Neuronal stem cell (in vitro differentiated cells): Measurements from ENCODE around the gene TRIOBP.

ENCODE experiments used
- DNase-seq: peaks from one replicate; pipeline ENCODE4 v3.0.0-alpha.2; 2013; ENCODE audit warnings: low spot score
- H2AFZ ChIP-seq: one replicate; pipeline ENCODE4 v1.6.1; 2013; ENCODE audit warnings: mild to moderate bottlenecking, low read length, inconsistent platforms
- H2AK5ac ChIP-seq: 2 replicates; pipeline ENCODE4 v1.6.1; 2013; ENCODE audit warnings: low read depth, mild to moderate bottlenecking, inconsistent platforms, low read length, moderate library complexity, mixed read lengths
- H2BK120ac ChIP-seq: 2 replicates; pipeline ENCODE4 v1.6.1; 2013; ENCODE audit warnings: low read depth, mild to moderate bottlenecking, inconsistent platforms, low read length, moderate library complexity, mixed read lengths
- H2BK12ac ChIP-seq: one replicate; pipeline ENCODE4 v1.6.1; 2013; ENCODE audit warnings: low read length, inconsistent platforms
- H2BK15ac ChIP-seq: 2 replicates; pipeline ENCODE4 v1.6.1; 2013; ENCODE audit warnings: mild to moderate bottlenecking, low read length, inconsistent platforms, mixed read lengths
- H2BK5ac ChIP-seq: one replicate; pipeline ENCODE4 v1.6.1; 2013; ENCODE audit warnings: inconsistent platforms, mild to moderate bottlenecking, low read length, moderate library complexity
- H3K14ac ChIP-seq: one replicate; pipeline ENCODE4 v1.6.1; 2013; ENCODE audit warnings: low read length, inconsistent platforms
- H3K18ac ChIP-seq: 2 replicates; pipeline ENCODE4 v1.6.1; 2013; ENCODE audit warnings: low read length, inconsistent platforms
- H3K23ac ChIP-seq: 2 replicates; pipeline ENCODE4 v1.6.1; 2013; ENCODE audit warnings: low read depth, mild to moderate bottlenecking, mixed read lengths, low read length, inconsistent platforms; ENCODE audit not compliant: poor library complexity
- H3K27ac ChIP-seq: replicated peaks from 3 replicates; pipeline ENCODE4 v1.5.1; 2013; ENCODE audit warnings: low read length, inconsistent platforms
- H3K27me3 ChIP-seq, 3 experiments: 2 replicates each; pipeline ENCODE4 v1.6.1; 2013; ENCODE audit warnings: low read length in 3 of 3, mild to moderate bottlenecking in 2 of 3, inconsistent platforms in 1 of 3, low read depth in 1 of 3, mixed read lengths in 1 of 3, moderate library complexity in 1 of 3; ENCODE audit not compliant: control insufficient read depth in 3 of 3, insufficient read depth in 3 of 3
- H3K36me3 ChIP-seq, 2 donors: replicated peaks in 1 of 2; 2 replicates each; pipeline ENCODE4 v1.6.1; 2013; ENCODE audit warnings: low read length in 2 of 2; ENCODE audit not compliant: control insufficient read depth in 2 of 2, insufficient read depth in 2 of 2
- H3K4ac ChIP-seq: 2 replicates; pipeline ENCODE4 v1.6.1; 2013; ENCODE audit warnings: inconsistent platforms, mild to moderate bottlenecking, low read length, moderate library complexity
- H3K4me1 ChIP-seq, 2 donors: 1 replicate in 1 of 2; 2 replicates in 1 of 2; pipeline ENCODE4 v1.6.1; 2013; ENCODE audit warnings: low read length in 2 of 2, low read depth in 1 of 2; ENCODE audit not compliant: control insufficient read depth in 2 of 2, insufficient read depth in 1 of 2
- H3K4me2 ChIP-seq: one replicate; pipeline ENCODE4 v1.6.1; 2013; ENCODE audit warnings: mild to moderate bottlenecking, low read length, inconsistent platforms; ENCODE audit not compliant: insufficient read depth, poor library complexity, severe bottlenecking
- H3K4me3 ChIP-seq, 2 donors: 2 replicates each; pipeline ENCODE4 v1.5.1; 2013; ENCODE audit warnings: low read length in 2 of 2, mild to moderate bottlenecking in 2 of 2, inconsistent platforms in 1 of 2, moderate library complexity in 1 of 2
- H3K79me1 ChIP-seq: one replicate; pipeline ENCODE4 v1.6.1; 2013; ENCODE audit warnings: low read depth, mild to moderate bottlenecking, inconsistent platforms, low read length, moderate library complexity
- H3K9ac ChIP-seq: one replicate; pipeline ENCODE4 v1.6.1; 2013; ENCODE audit warnings: mild to moderate bottlenecking, low read depth, low read length, inconsistent platforms; ENCODE audit not compliant: poor library complexity
- H3K9me3 ChIP-seq, 2 donors: replicated peaks in 1 of 2; 2 replicates each; pipeline versions ENCODE3 to v1.6.1; 2013; ENCODE audit warnings: low read length in 2 of 2, mild to moderate bottlenecking in 2 of 2, inconsistent platforms in 1 of 2, low read depth in 1 of 2, mixed read lengths in 1 of 2, moderate library complexity in 1 of 2; ENCODE audit not compliant: control insufficient read depth in 2 of 2, insufficient read depth in 1 of 2
- H4K8ac ChIP-seq: one replicate; pipeline ENCODE4 v1.6.1; 2013; ENCODE audit warnings: low read depth, mild to moderate bottlenecking, inconsistent platforms, low read length, moderate library complexity
- H4K91ac ChIP-seq: one replicate; pipeline ENCODE4 v1.6.1; 2013; ENCODE audit warnings: low read length, low read depth, mild to moderate bottlenecking, inconsistent platforms; ENCODE audit not compliant: poor library complexity
- WGBS, 2 donors: extraction: QIAGEN DNeasy Blood & Tissue Kit; methylation state at CpG; one replicate each; pipeline ENCODE4 v1.1.7; 2013; ENCODE audit warnings: missing lambda C conversion rate in 2 of 2, mixed read lengths in 1 of 2; ENCODE audit not compliant: insufficient read length in 2 of 2, insufficient replicate concordance in 1 of 2; ENCODE audit errors: extremely low coverage in 2 of 2; 5-methylcytosine and 5-hydroxymethylcytosine counted together

TRIOBP gene

DNA sequence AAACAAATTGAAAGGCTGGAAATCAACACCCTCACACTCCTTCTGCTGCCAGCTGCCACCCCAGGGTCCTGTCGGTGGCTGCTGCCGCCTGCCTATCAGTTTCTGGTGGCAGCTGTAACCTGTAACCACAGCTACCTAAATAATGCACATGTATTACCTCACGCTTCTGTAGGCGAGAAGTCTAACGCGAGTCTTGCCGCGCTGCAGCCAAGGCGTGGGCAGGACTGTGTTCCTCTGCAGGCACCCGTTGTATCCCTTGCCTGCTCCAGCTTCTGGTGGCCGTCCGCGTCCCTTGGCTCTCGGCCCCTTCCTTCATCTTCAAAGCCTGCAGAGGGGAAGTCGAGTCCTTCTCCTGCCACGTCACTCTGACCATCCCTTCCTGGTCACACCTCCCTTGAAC, 66.8 kb downstream of the TRIOBP start:
- DNase-seq, result no peak
- H3K9ac ChIP-seq, result no peak overlapping the region
- no peaks in the 10 kb centered on the region for H3K27me3 ChIP-seq
- H2AFZ ChIP-seq, result no peak overlapping the region
- H2BK12ac ChIP-seq, result no peak overlapping the region
- no peaks in the 10 kb centered on the region for H3K4me1 ChIP-seq
- no peak overlapping the region for H2AK5ac ChIP-seq
- H3K18ac ChIP-seq, result no peak overlapping the region
- no peak overlapping the region for H2BK120ac ChIP-seq
- no peak overlapping the region for H3K4ac ChIP-seq
- no peak overlapping the region for H3K4me3 ChIP-seq
- peaks cover 25 to 88% of the 10 kb centered on the region in 2 donors for H3K36me3 ChIP-seq
- no peak overlapping the region for H3K4me2 ChIP-seq
- H3K23ac ChIP-seq, result no peak overlapping the region
- no peaks in the 10 kb centered on the region for H3K79me1 ChIP-seq
- no peak overlapping the region for H2BK15ac ChIP-seq
- no peak overlapping the region for H2BK5ac ChIP-seq
- H3K27ac ChIP-seq, result no peak overlapping the region
- no CpG with 5 or more reads among the region's 16 CpGs for WGBS, 2 donors
- H3K9me3 ChIP-seq, result no peaks in the 10 kb centered on the region
- no peak overlapping the region for H4K91ac ChIP-seq
- H3K14ac ChIP-seq, result no peak overlapping the region
- H4K8ac ChIP-seq, result no peak overlapping the region

- no peak for DNase-seq
Measured at GRCh38 chr22:37764622-37765021, 67.8 kb downstream of the TRIOBP start.

DNA sequence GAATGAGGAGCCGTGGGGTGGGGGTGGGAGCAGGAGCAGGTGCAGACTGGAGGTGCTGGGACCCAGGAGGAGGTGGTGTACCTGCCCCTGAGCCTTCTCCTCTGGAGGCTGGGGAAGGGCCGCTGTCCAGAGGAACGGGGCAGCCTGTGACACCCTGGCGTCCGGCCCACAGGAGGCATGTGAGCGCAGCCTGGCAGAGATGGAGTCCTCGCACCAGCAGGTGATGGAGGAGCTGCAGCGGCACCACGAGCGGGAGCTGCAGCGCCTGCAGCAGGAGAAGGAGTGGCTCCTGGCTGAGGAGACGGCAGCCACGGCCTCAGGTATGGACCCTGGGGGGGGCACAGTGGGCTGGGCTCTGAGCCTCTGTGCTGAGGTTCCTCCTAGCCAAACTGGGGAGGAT, 68.7 kb downstream of the TRIOBP start:
- no CpG with 5 or more reads among the region's 13 CpGs for WGBS, 2 donors

More at GRCh38 chr22:37764622-37765021, 67.8 kb downstream of the TRIOBP start:
- Histone ChIP-seq H3K79me1 (peaks cover 2% of the 10 kb centered on the region), H2BK120ac (no peak overlapping the region), H3K4me2 (no peak overlapping the region), H2BK15ac (no peak overlapping the region), H4K91ac (no peak overlapping the region), H3K9me3 (no peaks in the 10 kb centered on the region), H3K9ac (no peak overlapping the region), H3K23ac (no peak overlapping the region), H3K4me3 (no peak overlapping the region), H3K27ac (no peak overlapping the region), H2BK12ac (no peak overlapping the region), H3K14ac (no peak overlapping the region), H3K36me3 (peaks cover 25 to 88% of the 10 kb centered on the region in 2 donors), H2BK5ac (no peak overlapping the region), H2AK5ac (no peak overlapping the region), H3K4me1 (no peaks in the 10 kb centered on the region), H2AFZ (no peak overlapping the region), H4K8ac (no peak overlapping the region), H3K18ac (no peak overlapping the region), H3K27me3 (no peaks in the 10 kb centered on the region), H3K4ac (no peak overlapping the region)
- WGBS, 2 donors, result no CpG with 5 or more reads among the region's 6 CpGs

GRCh38 chr22:37765953-37766576, 69.2 kb downstream of the TRIOBP start:
- no peak overlapping the region for H3K4ac ChIP-seq
- no peak overlapping the region for H4K91ac ChIP-seq
- WGBS, 2 donors, result no CpG with 5 or more reads among the region's 8 CpGs
- no peak overlapping the region for H3K27ac ChIP-seq
- peak overlapping the region; percentile 74 for H3K9ac ChIP-seq
- no peak overlapping the region for H2AFZ ChIP-seq
- no peak overlapping the region for H2BK5ac ChIP-seq
- no peak overlapping the region for H4K8ac ChIP-seq
- no peaks in the 10 kb centered on the region for H3K4me1 ChIP-seq
- no peak overlapping the region for H2AK5ac ChIP-seq
- DNase-seq, result no peak
- no peak overlapping the region for H2BK12ac ChIP-seq
- H2BK120ac ChIP-seq, result no peak overlapping the region
- peaks cover 23 to 78% of the 10 kb centered on the region in 2 donors for H3K36me3 ChIP-seq
- no peaks in the 10 kb centered on the region for H3K27me3 ChIP-seq
- H3K4me2 ChIP-seq, result no peak overlapping the region
- no peak overlapping the region for H3K14ac ChIP-seq
- H3K9me3 ChIP-seq, result no peaks in the 10 kb centered on the region
- no peak overlapping the region for H3K23ac ChIP-seq
- peaks cover 2% of the 10 kb centered on the region for H3K79me1 ChIP-seq
- no peak overlapping the region for H3K18ac ChIP-seq
- no peak overlapping the region for H2BK15ac ChIP-seq
- peak overlapping the region in 1 of 2 donors; percentile 69 for H3K4me3 ChIP-seq

More for the DNA sequence above, 68.7 kb downstream of the TRIOBP start:
- Histone ChIP-seq H3K18ac (no peak overlapping the region), H4K91ac (no peak overlapping the region), H3K23ac (no peak overlapping the region), H3K36me3 (peaks cover 25 to 81% of the 10 kb centered on the region in 2 donors), H2BK120ac (no peak overlapping the region), H2BK12ac (peak overlapping the region; percentile 19), H3K9me3 (no peaks in the 10 kb centered on the region), H2AFZ (no peak overlapping the region), H3K4ac (no peak overlapping the region), H3K4me2 (no peak overlapping the region), H2AK5ac (no peak overlapping the region), H3K27ac (no peak overlapping the region), H3K79me1 (peaks cover 2% of the 10 kb centered on the region), H4K8ac (no peak overlapping the region), H2BK5ac (no peak overlapping the region), H3K14ac (no peak overlapping the region), H3K4me3 (no peak overlapping the region), H3K27me3 (no peaks in the 10 kb centered on the region), H3K9ac (no peak overlapping the region), H2BK15ac (no peak overlapping the region), H3K4me1 (no peaks in the 10 kb centered on the region)
- no peak for DNase-seq
